GM12878 (cell line): Measurements from ENCODE around the gene ARHGAP9. TPM values are rescaled to one million over a fixed set of nuclear protein-coding genes. Genes with fewer than 3 reads are reported as not detected.
"Not testable (repeated sequence)": the region's sequence is repeated elsewhere in the genome, so short reads cannot be mapped to it uniquely, and the experiment has no call there.

ENCODE experiments used
- ATAC-seq: fragments of 200-7000 bp; cut with Tn5 transposase; 3 replicates; pipeline ENCODE4 v1.9.1; 2020; ENCODE audit warnings: mild to moderate bottlenecking, moderate library complexity
- BruUV-seq: library from RNA; stranded (reverse); fragments of 400-500 nt; replicated peaks from 2 replicates; lab custom pipeline; 2021; lab: Mats Ljungman, UMichigan
- CTCF ChIA-PET: fragments of 300-600 bp; sonication (Branson Sonifier 250); formaldehyde crosslinking; extraction: SDS; loops from one replicate; lab custom pipeline; 2021; ENCODE audit warnings: inconsistent platforms; lab: Yijun Ruan, JAX
- POLR2A ChIA-PET: fragments of 350-600 bp; formaldehyde crosslinking; extraction: SDS; loops from one replicate; lab custom pipeline; 2021; ENCODE audit warnings: inconsistent platforms; lab: Charles Lee
- RAD21 ChIA-PET: fragments of 300-600 bp; sonication (Branson Sonifier 250); formaldehyde crosslinking; loops from one replicate; lab custom pipeline; 2023; ENCODE audit warnings: antibody characterized with exemption; ENCODE audit not compliant: unreplicated experiment; lab: Charles Lee
- SMC1A ChIA-PET: fragments of 300-600 bp; sonication (Branson Sonifier 250); formaldehyde crosslinking; loops from one replicate; lab custom pipeline; 2023; ENCODE audit not compliant: unreplicated experiment, uncharacterized antibody; lab: Charles Lee
- DNase-seq: peaks from one replicate; pipeline ENCODE4 v3.0.0-alpha.2; 2011; ENCODE audit warnings: low read depth, low spot score
- FAIRE-seq: peaks from 3 replicates; lab custom pipeline; 2011; peaks lifted over from hg19 to GRCh38; lab: Jason Lieb, UNC
- H2AFZ ChIP-seq: 2 replicates; pipeline ENCODE4 v1.6.0; 2011; ENCODE audit warnings: low read depth, low read length, control low read depth; ENCODE audit not compliant: control insufficient read depth
- H3K27ac ChIP-seq: 2 replicates; pipeline ENCODE4 v1.5.1; 2011; ENCODE audit warnings: control low read depth; ENCODE audit not compliant: control insufficient read depth, insufficient read depth
- H3K27me3 ChIP-seq, 2 experiments: replicated peaks in 1 of 2; 2 replicates each; pipeline versions ENCODE4 v1.6.0 to v1.6.1; 2011; ENCODE audit warnings: low read length in 1 of 2; ENCODE audit not compliant: control insufficient read depth in 2 of 2, insufficient read depth in 2 of 2
- H3K36me3 ChIP-seq, 2 experiments: 2 replicates each; pipeline ENCODE4 v1.5.1; 2011; ENCODE audit warnings: low read length in 1 of 2; ENCODE audit not compliant: control insufficient read depth in 2 of 2, insufficient read depth in 2 of 2
- H3K4me1 ChIP-seq: 2 replicates; pipeline ENCODE4 v1.6.1; 2011; ENCODE audit warnings: mild to moderate bottlenecking, low read length, moderate library complexity, mixed read lengths; ENCODE audit not compliant: control insufficient read depth, insufficient read depth
- H3K4me2 ChIP-seq: 2 replicates; pipeline ENCODE4 v1.6.0; 2011; ENCODE audit warnings: control low read depth; ENCODE audit not compliant: control insufficient read depth, insufficient read depth
- H3K4me3 ChIP-seq: fragments of 200-600 bp; sonication (generic); 2 replicates; pipeline ENCODE4 v1.5.1; 2016
- H3K79me2 ChIP-seq: 2 replicates; pipeline ENCODE4 v1.6.0; 2011; ENCODE audit warnings: low read length; ENCODE audit not compliant: control insufficient read depth, insufficient read depth
- H3K9ac ChIP-seq: 2 replicates; pipeline ENCODE4 v1.8.0; 2011; ENCODE audit warnings: low read length, control low read depth, mixed read lengths; ENCODE audit not compliant: control insufficient read depth, insufficient read depth
- H3K9me3 ChIP-seq: replicated peaks from 3 replicates; pipeline ENCODE4 v1.5.1; 2011; ENCODE audit warnings: mild to moderate bottlenecking, low read length; ENCODE audit not compliant: control insufficient read depth, insufficient read depth
- H4K20me1 ChIP-seq: 2 replicates; pipeline ENCODE4 v1.6.0; 2011; ENCODE audit not compliant: control insufficient read depth, insufficient read depth
- BACH1 ChIP-seq: fragments of 450-650 bp; IDR thresholded peaks from 2 replicates; pipeline ENCODE4 v1.6.1; 2017; ENCODE audit warnings: mild to moderate bottlenecking, borderline replicate concordance
- ELK1 ChIP-seq: IDR thresholded peaks from 2 replicates; pipeline ENCODE4 v1.6.1; 2012; ENCODE audit warnings: low read depth, low read length, improper control_type of control experiment
- EZH2 ChIP-seq: IDR thresholded peaks from 2 replicates; pipeline ENCODE4 v1.6.1; 2012; ENCODE audit warnings: low read depth, mild to moderate bottlenecking, control low read depth, inconsistent platforms, low read length, borderline replicate concordance; ENCODE audit not compliant: control insufficient read depth
- FOXM1 ChIP-seq: IDR thresholded peaks from 2 replicates; pipeline ENCODE4 v1.6.1; 2012; ENCODE audit warnings: low read depth, mild to moderate bottlenecking, inconsistent platforms, low read length, moderate library complexity
- PBX3 ChIP-seq: IDR thresholded peaks from 2 replicates; pipeline ENCODE4 v1.6.1; 2011; ENCODE audit warnings: mild to moderate bottlenecking, low read depth, low read length, moderate library complexity; ENCODE audit not compliant: insufficient replicate concordance
- SPI1 ChIP-seq: IDR thresholded peaks from 2 replicates; pipeline ENCODE4 v1.6.1; 2011; ENCODE audit warnings: low read depth, mild to moderate bottlenecking, low read length, moderate library complexity, borderline replicate concordance; ENCODE audit not compliant: insufficient read depth
- TARDBP ChIP-seq: IDR thresholded peaks from 2 replicates; pipeline ENCODE4 v1.6.1; 2016; ENCODE audit warnings: borderline replicate concordance
- TCF3 ChIP-seq: IDR thresholded peaks from 2 replicates; pipeline ENCODE4 v1.6.1; 2012; ENCODE audit warnings: low read depth, mild to moderate bottlenecking, low read length, borderline replicate concordance; ENCODE audit not compliant: insufficient read depth
- ZSCAN29 ChIP-seq: fragments of 450-650 bp; IDR thresholded peaks from 2 replicates; pipeline ENCODE4 v1.6.1; 2017; ENCODE audit warnings: mild to moderate bottlenecking, moderate library complexity
- WGBS: methylation state at CpG from one replicate; pipeline ENCODE4 v1.1.6; 2016; ENCODE audit warnings: low lambda C conversion rate; ENCODE audit not compliant: insufficient replicate concordance, insufficient coverage; ENCODE audit errors: missing lambda C conversion rate; 5-methylcytosine and 5-hydroxymethylcytosine counted together
- in situ Hi-C: fragments of 300-500 bp; cut with MboI; formaldehyde crosslinking; loops from 9 replicates; pipeline ENCODE4 v1.14.3; 2018; ENCODE audit warnings: mixed read lengths
- intact Hi-C: fragments of 100-400 bp; cut with micrococcal nuclease; formaldehyde crosslinking; loops from one replicate; pipeline ENCODE4 v1.14.2; 2022; ENCODE audit not compliant: unreplicated experiment
- polyA plus RNA-seq, 11 experiments: library from polyadenylated mRNA; depleted of rRNA in 4 of 11; unstranded in 6 of 11; stranded (reverse) in 5 of 11; fragments of >200 nt; fragmentation: Nextera tagmentation in 4 of 11; fragmentation: Illumina TruSeq in 1 of 11; extraction: Ambion mirVana in 4 of 11; extraction: Trizol in 1 of 11; gene quantifications; 1 replicate in 1 of 11; 2 replicates in 10 of 11; pipeline versions ENCODE4 v1.2.1 to v1.2.3, GENCODE V29; 2011 to 2016; ENCODE audit warnings: inconsistent platforms in 2 of 11, missing spikeins in 2 of 11, low read depth in 1 of 11
- total RNA-seq, 4 experiments: library from RNA; depleted of rRNA in 3 of 4; stranded (reverse); fragments of >200 nt in 3 of 4; fragmentation: Illumina TruSeq in 1 of 4; extraction: Trizol in 1 of 4; gene quantifications; 2 replicates each; pipeline versions ENCODE4 v1.2.1 to v1.2.3, GENCODE V29; 2013 to 2021

Gene ARHGAP9
- total and polyA plus RNA-seq, 10 of the 15 experiments (the other 5 are each of a cell fraction or from before 2014, with no cell fraction given): 19.5 to 102 (median 76.8) TPM

- TF ChIP-seq ELK1: no peak
- no peak for TF ChIP-seq SPI1
- TF ChIP-seq PBX3: no peak
Measured at GRCh38 chr12:57446292-57446960, 33.2 kb downstream of the ARHGAP9 start (continued).

GRCh38 chr12:57444744-57445143, 34.9 kb downstream of the ARHGAP9 start:
- CTCF ChIA-PET: interaction anchor here (0.7 to 6.3 kb wide), 7 partner anchors 9 to 238 kb away, joined by 3 to 49 read pairs (median 6); partner anchors contain the start of gene INHBE
- no TSS peak for BruUV-seq

GRCh38 chr12:57444337-57444736, 35.3 kb downstream of the ARHGAP9 start:
- ChIA-PET RAD21 (interaction anchor here (1.3 to 1.5 kb wide), 2 partner anchors 9 to 15 kb away, joined by 3 to 5 read pairs; partner anchors contain the start of gene GLI1), POLR2A (interaction anchor here (2.3 kb wide), 1 partner anchor 11 kb away, joined by 5 read pairs; the partner anchor contains the start of gene INHBE), CTCF (interaction anchor here (0.9 to 6.3 kb wide), 6 partner anchors 9 to 201 kb away, joined by 3 to 49 read pairs (median 6); partner anchors contain the start of gene INHBE)
- DNase-seq, H4K20me1 ChIP-seq, SMC1A ChIA-PET, BruUV-seq, H3K27ac ChIP-seq, H3K4me2 ChIP-seq, H2AFZ ChIP-seq, ATAC-seq, H3K9me3 ChIP-seq, H3K4me3 ChIP-seq, H3K9ac ChIP-seq, intact Hi-C loops, H3K4me1 ChIP-seq, H3K36me3 ChIP-seq, H3K79me2 ChIP-seq, H3K27me3 ChIP-seq, FAIRE-seq, in situ Hi-C loops: not testable (repeated sequence)
- 71% methylated on average over 6 of the region's 6 CpGs for WGBS

More at GRCh38 chr12:57444744-57445143, 34.9 kb downstream of the ARHGAP9 start:
- Histone ChIP-seq H2AFZ (no peak overlapping the region), H3K4me2 (no peak overlapping the region), H3K4me1 (no peaks in the 10 kb centered on the region), H4K20me1 (no peaks in the 10 kb centered on the region), H3K9me3 (no peaks in the 10 kb centered on the region; the same call in 1 of the 3 replicates), H3K9ac (no peak overlapping the region), H3K27ac (no peak overlapping the region), H3K27me3 (no peaks in the 10 kb centered on the region), H3K79me2 (no peaks in the 10 kb centered on the region), H3K36me3 (no peaks in the 10 kb centered on the region), H3K4me3 (no peak overlapping the region)
- POLR2A ChIA-PET: interaction anchor here (0.8 to 2.3 kb wide), 2 partner anchors 11 to 136 kb away, joined by 4 to 5 read pairs; partner anchors contain the start of gene INHBE
- intact Hi-C loops: no loop called here
- in situ Hi-C loops: no loop called here
- SMC1A ChIA-PET: interaction anchor here (0.9 kb wide), 1 partner anchor 9 kb away, joined by 3 read pairs; no protein-coding TSS in a partner anchor
- DNase-seq: no peak
- FAIRE-seq: no peak
- no peak for ATAC-seq
- RAD21 ChIA-PET: interaction anchor here (0.5 to 1.5 kb wide), 3 partner anchors 8 to 41 kb away, joined by 3 to 5 read pairs (median 3); partner anchors contain the start of gene GLI1
- 69% methylated on average over 5 of the region's 5 CpGs for WGBS
- TF ChIP-seq TCF3: no peak
- TF ChIP-seq EZH2: no peak
- TF ChIP-seq ZSCAN29: no peak
- TF ChIP-seq FOXM1: no peak
- TF ChIP-seq BACH1: no peak
- no peak for TF ChIP-seq TARDBP
